Stimulated activated CD4-positive, alpha-beta T cell treated with anti-CD3 and anti-CD28 coated beads, Interleukin-4, amount 100 ng/mL, for 4 hours (primary cell): Measurements from ENCODE around the gene SLC22A7.
"Not testable (repeated sequence)": the region's sequence is repeated elsewhere in the genome, so short reads cannot be mapped to it uniquely, and the experiment has no call there.

ENCODE experiments used
- DNase-seq, 2 experiments: peaks; one replicate each; pipeline ENCODE4 v3.0.0-alpha.2; 2020

The SLC22A7 gene

DNA sequence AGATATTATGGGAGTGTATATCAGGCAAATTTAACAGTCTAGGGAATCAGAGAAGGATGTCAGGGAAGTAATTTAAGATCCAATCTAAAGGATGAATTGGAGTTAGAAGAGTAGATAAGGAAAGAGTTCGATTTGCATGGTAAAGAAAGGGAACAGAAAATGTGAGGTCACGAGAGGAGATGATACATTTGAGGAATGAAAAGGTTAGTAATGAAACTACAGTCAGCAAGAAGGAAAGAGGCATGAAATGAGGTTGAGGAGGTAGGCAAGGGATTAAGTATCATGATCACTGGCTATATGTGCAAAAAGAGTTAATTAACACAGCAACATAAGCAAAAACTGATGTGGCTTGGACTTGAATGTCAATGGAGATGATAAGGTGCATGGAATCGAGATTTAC lies 49.0 kb downstream of the SLC22A7 start:
- no peak for DNase-seq

DNA sequence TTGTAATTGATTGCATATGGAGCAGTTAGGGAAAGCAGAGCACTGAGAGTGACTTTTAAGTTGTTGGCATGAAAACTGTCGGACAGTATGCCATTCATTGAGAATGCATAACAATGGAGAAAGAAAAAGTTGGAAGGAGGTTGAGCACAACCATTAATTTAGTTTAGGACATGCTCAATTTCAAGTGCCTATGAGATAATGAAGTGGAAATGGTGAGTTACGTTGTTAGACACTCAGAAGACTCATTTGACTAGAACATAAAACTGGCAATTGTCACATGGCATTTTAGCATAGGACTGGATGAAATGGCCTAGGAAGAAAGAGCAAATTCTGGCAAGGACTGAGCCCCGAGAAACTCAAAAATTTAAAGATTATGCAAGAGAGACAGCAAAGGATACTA lies 49.4 kb downstream of the SLC22A7 start:
- DNase-seq: no peak

DNA sequence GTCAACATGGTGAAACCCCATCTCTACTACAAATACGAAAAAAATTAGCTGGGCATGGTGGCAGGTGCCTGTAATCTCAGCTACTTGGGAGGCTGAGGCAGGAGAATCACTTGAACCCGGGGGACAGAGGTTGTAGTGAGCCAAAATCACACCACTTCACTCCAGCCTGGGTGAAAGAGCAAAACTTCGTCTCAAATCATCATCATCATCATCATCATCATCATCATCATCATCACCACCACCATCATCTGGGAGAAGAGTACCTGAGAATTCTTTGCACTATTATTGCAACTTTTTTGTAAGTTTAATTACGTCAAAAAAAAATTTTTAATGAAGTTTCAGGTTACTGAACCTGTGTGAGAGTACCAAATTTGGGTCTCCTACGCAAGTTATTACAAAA lies 53.9 kb downstream of the SLC22A7 start:
- DNase-seq: not testable (repeated sequence)
